ENCODE measurements around the gene NT5DC3. TPM values are rescaled to one million over a fixed set of nuclear protein-coding genes. Genes with fewer than 3 reads are reported as not detected.

The NT5DC3 gene
- total RNA-seq, 1 donor from 2014 or later = 3.3 TPM

DNA sequence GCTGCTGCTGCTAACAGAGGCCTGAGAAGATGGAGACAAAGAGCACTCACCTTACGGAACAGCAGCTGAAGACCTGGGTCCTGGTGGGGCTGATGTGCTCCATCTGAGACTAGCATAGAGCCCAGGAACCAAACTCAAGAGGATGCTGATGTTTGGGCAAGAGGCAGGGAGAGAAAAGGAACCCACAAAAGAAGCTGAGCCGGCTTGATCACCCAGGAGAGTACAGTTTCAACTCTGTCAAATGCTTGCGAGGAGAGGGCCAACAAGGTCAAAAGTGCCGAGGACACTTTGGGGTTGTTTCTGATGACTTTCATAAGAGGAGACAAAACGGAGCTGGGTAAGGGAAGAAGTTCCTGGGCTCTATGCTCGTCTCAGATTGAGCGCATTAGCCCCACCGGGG is 17.3 kb upstream of the NT5DC3 start:
- no peak for ATAC-seq
- DNase-seq = no peak
- intact Hi-C loops (cut with micrococcal nuclease) = no loop called here

- intact Hi-C loops (cut with micrococcal nuclease) = no loop called here
These were observed 16.1 kb upstream of the NT5DC3 start for GRCh38 chr12:103857164-103857563.

DNA sequence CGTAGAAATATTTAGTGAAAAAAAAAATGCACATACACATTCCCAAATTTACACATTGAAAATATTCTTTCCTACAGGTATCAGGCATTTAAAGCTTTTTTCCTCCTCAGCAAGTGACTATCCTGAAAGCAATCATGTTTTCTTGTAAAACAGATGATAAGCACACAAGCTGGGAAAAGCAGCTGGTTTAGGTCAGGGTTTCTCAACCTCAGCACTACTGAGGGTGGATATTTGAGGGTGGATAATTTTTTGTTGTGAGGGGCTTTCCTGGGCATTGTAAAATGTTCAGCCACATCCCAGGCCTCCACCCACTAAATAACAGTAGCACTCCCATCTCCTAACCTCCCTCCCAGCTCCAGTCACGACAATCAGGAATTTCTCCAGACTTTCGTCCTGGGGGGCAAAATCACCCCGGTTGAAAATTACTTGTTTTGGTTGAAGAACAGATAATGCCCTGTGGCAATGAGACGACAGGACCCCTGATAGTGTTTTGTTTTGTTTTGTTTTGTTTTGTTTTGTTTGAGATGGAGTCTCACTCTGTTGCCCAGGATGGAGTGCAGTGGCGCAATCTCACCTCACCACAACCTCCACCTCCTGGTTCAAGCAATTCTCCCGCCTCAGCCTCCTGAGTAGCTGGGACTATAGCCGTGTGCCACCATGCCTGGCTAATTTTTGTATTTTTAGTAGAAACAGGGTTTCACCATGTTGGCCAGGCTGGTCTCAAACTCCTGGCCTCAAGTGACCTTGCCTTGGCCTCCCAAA is 15.0 kb upstream of the NT5DC3 start:
- DNase-seq (no peak), ATAC-seq (no peak)
- intact Hi-C loops (cut with micrococcal nuclease) = no loop called here

More at GRCh38 chr12:103857164-103857563, 16.1 kb upstream of the NT5DC3 start:
- no peak for ATAC-seq
- DNase-seq = no peak

- DNase-seq (no peak), ATAC-seq (no peak)
- intact Hi-C loops (cut with micrococcal nuclease) = no loop called here
These were observed 14.1 kb upstream of the NT5DC3 start for GRCh38 chr12:103855036-103855712.

- intact Hi-C loops (cut with micrococcal nuclease) = no loop called here
- DNase-seq (no peak), ATAC-seq (no peak)
These were observed 13.4 kb upstream of the NT5DC3 start for GRCh38 chr12:103854372-103854973.

DNA sequence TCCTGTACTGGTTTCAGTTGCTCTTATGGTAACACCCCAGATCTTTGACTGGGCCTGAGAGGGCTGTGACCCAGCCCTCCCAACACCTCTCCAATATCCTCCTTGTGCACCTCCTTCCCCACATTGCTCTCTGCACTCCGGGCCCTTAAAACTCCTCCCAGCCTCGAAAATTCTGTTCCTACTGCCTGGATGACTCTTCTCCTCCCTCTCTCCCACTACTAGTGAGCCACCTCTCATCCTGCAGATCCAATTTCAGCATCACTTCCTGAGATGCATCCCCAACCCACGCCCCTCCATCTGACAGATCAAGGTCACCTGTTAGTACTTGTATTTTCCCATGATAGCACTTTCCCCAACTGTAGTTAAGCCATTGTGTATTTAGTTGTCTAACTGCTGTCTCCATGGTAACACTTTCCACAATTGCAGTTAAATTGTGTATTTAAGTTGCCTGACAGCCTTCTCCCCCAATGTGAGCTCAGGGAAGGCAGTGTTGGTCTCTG is 11.5 kb upstream of the NT5DC3 start:
- intact Hi-C loops (cut with micrococcal nuclease) = no loop called here
- no peak for ATAC-seq
- DNase-seq = no peak

- DNase-seq (no peak), ATAC-seq (peak; percentile 37)
- intact Hi-C loops (cut with micrococcal nuclease) = no loop called here
These were observed 10.1 kb upstream of the NT5DC3 start for GRCh38 chr12:103851127-103851526.

- intact Hi-C loops (cut with micrococcal nuclease) = no loop called here
- ATAC-seq (no peak), DNase-seq (no peak)
These were observed 9.4 kb upstream of the NT5DC3 start for GRCh38 chr12:103850429-103850828.

DNA sequence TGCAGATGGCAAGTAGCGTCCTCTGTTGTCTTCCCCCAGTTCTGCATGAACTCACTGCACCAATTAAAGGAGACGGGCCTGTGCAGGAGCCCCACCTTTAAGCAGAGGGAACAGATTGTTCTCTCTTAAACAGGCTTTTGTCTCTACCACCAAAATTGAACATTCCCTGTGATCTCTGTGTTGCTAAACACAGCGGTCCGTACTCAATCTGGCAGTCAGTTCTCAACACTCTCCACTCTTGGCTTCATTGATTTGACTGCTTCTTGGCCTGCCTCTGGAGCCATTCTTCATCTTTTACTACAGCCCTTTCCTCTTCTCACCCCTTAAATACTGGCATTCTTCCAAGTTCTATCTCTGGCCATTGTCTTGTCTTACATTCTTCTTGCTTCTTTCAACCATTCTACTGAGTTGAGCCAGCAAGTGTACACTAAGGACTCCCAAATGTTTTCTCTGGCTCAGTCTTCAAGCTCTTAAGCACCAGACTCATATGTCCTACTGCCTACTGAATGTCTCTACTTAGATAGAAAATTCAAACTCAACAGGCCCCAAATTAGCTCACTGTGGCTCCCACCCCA is 8.0 kb upstream of the NT5DC3 start:
- ATAC-seq = peak; percentile 77

GRCh38 chr12:103848143-103848542 is 7.1 kb upstream of the NT5DC3 start:
- DNase-seq = no peak
- ATAC-seq = no peak
- intact Hi-C loops (cut with micrococcal nuclease) = no loop called here

More for the DNA sequence above, 8.0 kb upstream of the NT5DC3 start:
- intact Hi-C loops (cut with micrococcal nuclease) = no loop called here
- no peak for DNase-seq

DNA sequence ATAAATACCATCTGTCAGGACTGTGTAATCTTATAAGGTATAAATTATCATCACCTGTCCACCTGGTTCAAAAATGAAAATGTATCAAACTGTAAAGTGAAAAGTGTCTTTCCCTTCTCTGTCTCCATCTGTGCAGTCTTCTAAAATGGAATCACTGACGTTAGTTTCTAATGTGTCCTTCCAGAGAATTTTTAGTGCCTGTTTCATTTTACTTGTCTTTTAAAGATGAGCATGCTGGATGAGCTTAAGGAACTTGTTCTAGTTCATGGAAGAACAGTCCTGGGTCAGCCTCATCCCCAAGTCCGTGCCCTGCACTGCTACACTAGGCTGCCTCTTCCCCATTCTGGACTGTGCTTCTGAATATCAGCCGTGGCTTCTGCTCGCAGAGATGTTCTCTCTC is 5.4 kb upstream of the NT5DC3 start:
- intact Hi-C loops (cut with micrococcal nuclease) = no loop called here
- ATAC-seq (no peak), DNase-seq (no peak)

DNA sequence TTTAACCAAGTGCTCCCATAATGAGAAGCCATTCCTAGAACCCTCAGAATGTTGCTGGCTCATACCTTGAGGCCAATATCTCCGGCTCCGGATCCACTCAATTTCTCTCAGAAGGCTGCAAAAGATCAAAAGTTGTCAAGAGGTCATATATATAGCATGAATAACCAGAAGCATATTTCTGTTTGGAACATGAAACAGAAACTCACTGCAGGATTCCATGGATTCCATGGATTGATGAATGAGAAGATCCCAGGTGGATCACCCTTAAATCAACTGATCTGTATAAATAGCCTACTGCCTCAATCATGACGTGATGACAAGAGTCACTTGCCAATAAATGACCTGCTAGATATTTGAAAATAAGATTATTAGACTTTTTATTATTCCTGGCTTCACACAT is 3.3 kb upstream of the NT5DC3 start:
- intact Hi-C loops (cut with micrococcal nuclease) = no loop called here
- no peak for DNase-seq

GRCh38 chr12:103841690-103842584 is 903 bp upstream of the NT5DC3 start:
- ATAC-seq = peak; percentile 75
- intact Hi-C loops (cut with micrococcal nuclease) = no loop called here
- peak; percentile 72 for DNase-seq

More for the DNA sequence above, 3.3 kb upstream of the NT5DC3 start:
- no peak for ATAC-seq

DNA sequence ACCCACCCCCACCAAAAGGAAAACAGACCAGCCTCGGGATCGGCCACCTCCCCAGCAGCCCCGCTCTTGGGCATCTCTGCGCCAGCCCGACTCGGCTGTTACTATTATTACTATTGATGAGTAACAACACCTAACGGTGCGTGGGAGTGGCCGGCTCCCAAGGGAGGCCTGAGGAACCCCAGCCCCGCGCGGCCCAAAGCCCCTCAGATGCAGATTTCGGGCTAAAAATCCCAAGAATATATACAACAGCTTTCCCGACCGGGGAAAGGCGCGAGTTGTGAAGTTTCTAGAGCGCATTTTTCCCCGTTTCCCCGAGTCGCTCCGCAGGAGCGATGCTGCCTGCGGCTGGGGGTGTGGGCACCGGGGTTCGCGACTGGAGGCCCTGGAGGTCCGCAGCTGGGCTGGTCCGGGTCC is 565 bp downstream of the NT5DC3 start:
- peak; percentile 32 for DNase-seq
- intact Hi-C loops (cut with micrococcal nuclease) = no loop called here
- no peak for ATAC-seq

DNA sequence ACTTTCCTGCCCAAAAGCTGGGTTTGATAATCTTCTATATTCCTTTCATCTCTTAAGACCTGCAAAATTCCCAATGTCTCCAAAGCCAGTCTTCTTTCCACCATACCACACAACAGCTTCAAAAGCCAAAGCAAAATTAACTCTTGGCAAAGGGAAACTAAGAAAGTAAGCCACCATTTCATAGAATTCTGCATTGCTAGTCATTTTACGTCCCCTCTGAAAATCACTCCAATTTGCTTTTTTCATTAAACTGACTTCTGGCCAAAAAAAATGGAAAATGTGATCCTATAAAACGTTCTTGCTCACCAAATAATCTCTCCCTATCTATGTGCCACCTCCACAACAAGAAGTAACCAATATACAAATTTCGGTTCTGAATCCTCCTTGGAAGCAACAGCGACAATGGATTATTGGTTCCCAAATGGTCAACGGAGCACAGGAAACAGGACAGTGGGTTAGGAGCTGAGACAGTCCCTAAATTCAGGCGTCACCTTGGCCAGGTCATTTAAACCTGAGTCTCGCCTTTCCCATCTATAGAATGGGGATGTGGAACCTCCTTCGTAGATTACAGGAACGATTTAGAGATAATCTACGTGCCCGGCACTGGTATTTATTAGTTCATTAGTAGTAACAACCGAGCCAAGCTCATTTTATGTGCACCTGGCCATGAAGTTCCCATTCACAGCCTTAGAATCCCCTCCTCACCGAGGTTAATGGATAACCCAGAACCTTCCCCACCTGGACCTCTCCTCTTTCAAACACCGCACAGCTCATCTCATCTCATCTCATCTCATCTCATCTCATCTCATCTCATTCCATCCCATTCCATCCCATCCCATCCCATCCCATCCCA is 1.2 kb downstream of the NT5DC3 start:
- no peak for DNase-seq
- ATAC-seq = no peak
- intact Hi-C loops (cut with micrococcal nuclease) = no loop called here

DNA sequence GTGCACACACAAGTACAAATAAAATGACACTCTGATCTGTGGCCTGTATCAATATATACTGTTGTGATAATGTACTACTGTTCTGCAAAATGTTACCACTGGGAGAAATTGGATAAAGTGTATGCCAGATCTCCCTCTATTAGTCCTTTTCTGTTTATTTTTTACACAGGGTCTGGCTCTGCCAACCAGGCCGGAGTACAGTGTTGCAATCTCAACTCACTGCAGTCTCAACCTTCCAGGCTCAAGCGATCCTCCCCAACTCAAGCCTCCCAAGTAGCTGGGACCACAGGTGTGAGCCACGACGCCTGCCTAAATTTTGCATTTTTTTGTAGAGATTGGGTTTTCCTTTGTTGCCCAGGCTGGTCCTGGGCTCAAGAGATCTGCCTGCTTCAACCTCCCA is 1.9 kb downstream of the NT5DC3 start:
- DNase-seq (no peak), ATAC-seq (no peak)
- intact Hi-C loops (cut with micrococcal nuclease) = no loop called here

GRCh38 chr12:103838254-103838914 is 2.6 kb downstream of the NT5DC3 start:
- DNase-seq = no peak
- no peak for ATAC-seq
- intact Hi-C loops (cut with micrococcal nuclease) = no loop called here

GRCh38 chr12:103836345-103836744 is 4.7 kb downstream of the NT5DC3 start:
- ATAC-seq (no peak), DNase-seq (no peak)
- intact Hi-C loops (cut with micrococcal nuclease) = no loop called here

Measured in left ventricle myocardium superior (tissue), 1 donor.